SK-N-SH treated with all-trans-retinoic acid at 6 μM for 48 hours (cell line): ENCODE results near the gene PLET1.

Experiments
- CREB5 ChIP-seq: fragments of 250-450 bp; sonication (Bioruptor Pico); IDR thresholded peaks from 2 replicates; pipeline ENCODE4 v1.5.1; 2020; ENCODE audit warnings: low read depth, mild to moderate bottlenecking, moderate library complexity
- CSRNP3 ChIP-seq: fragments of 250-450 bp; sonication (Bioruptor Pico); IDR thresholded peaks from 2 replicates; pipeline ENCODE4 v1.5.1; 2021; ENCODE audit warnings: mild to moderate bottlenecking, moderate library complexity
- ESRRG ChIP-seq: fragments of 250-450 bp; sonication (Bioruptor Pico); IDR thresholded peaks from 2 replicates; pipeline ENCODE4 v1.6.1; 2021; ENCODE audit warnings: mild to moderate bottlenecking
- OSR1 ChIP-seq: fragments of 250-450 bp; sonication (Bioruptor Pico); IDR thresholded peaks from 2 replicates; pipeline ENCODE4 v1.8.0; 2022; ENCODE audit warnings: moderate library complexity, mild to moderate bottlenecking, inconsistent platforms
- PATZ1 ChIP-seq: fragments of 250-450 bp; sonication (Bioruptor Pico); IDR thresholded peaks from 2 replicates; pipeline ENCODE4 v1.8.0; 2020; ENCODE audit warnings: mild to moderate bottlenecking, moderate library complexity, borderline replicate concordance
- PPARA ChIP-seq: fragments of 250-450 bp; sonication (Bioruptor Pico); IDR thresholded peaks from 2 replicates; pipeline ENCODE4 v1.5.0; 2020; ENCODE audit warnings: mild to moderate bottlenecking, borderline replicate concordance
- TOX ChIP-seq: fragments of 250-450 bp; sonication (Bioruptor Pico); IDR thresholded peaks from 2 replicates; pipeline ENCODE4 v1.8.0; 2021; ENCODE audit warnings: mild to moderate bottlenecking, moderate library complexity, borderline replicate concordance
- TSHZ2 ChIP-seq: fragments of 250-450 bp; sonication (Bioruptor Pico); IDR thresholded peaks from 2 replicates; pipeline ENCODE4 v1.5.0; 2020; ENCODE audit warnings: mild to moderate bottlenecking, moderate library complexity
- ZFP3 ChIP-seq: fragments of 250-450 bp; sonication (Bioruptor Pico); IDR thresholded peaks from 2 replicates; pipeline ENCODE4 v1.5.0; 2020; ENCODE audit warnings: mild to moderate bottlenecking, moderate library complexity
- ZFP30 ChIP-seq: fragments of 450-650 bp; formaldehyde crosslinking; IDR thresholded peaks from 2 replicates; pipeline ENCODE4 v1.5.0; 2022; ENCODE audit warnings: mild to moderate bottlenecking, moderate library complexity
- ZNF565 ChIP-seq: fragments of 450-650 bp; formaldehyde crosslinking; conservative IDR thresholded peaks from 2 replicates; pipeline ENCODE4 v1.5.0; 2020; ENCODE audit warnings: low read depth, mild to moderate bottlenecking, moderate library complexity

GRCh38 chr11:112292188-112292587 lies 31.5 kb upstream of the PLET1 start:
- TF ChIP-seq PPARA (CRISPR knock-in tag) (no peak), ZNF565 (CRISPR knock-in tag) (no peak), CREB5 (CRISPR knock-in tag) (no peak), TSHZ2 (CRISPR knock-in tag) (no peak), ESRRG (CRISPR knock-in tag) (no peak), CSRNP3 (no peak), PATZ1 (CRISPR knock-in tag) (no peak), ZFP30 (no peak), ZFP3 (no peak), TOX (CRISPR knock-in tag) (no peak), OSR1 (CRISPR knock-in tag) (no peak)
